ENCODE results near the gene JAKMIP2.

JAKMIP2 gene

GRCh38 chr5:147552897-147553296 lies 229.6 kb downstream of the JAKMIP2 start:
- no peak overlapping the region for H3K4me3 ChIP-seq (ENCODE audit: low read depth, low read length)
- DNase-seq (ENCODE audit: low read depth): no peak

- H3K4me3 ChIP-seq (ENCODE audit: low read depth, low read length): no peak overlapping the region
- no peak for DNase-seq (ENCODE audit: low read depth)
These were observed 230.9 kb downstream of the JAKMIP2 start for GRCh38 chr5:147551677-147552076.

- no peak for DNase-seq (ENCODE audit: low read depth)
- H3K4me3 ChIP-seq (ENCODE audit: low read depth, low read length): no peak overlapping the region
These were observed 234.8 kb downstream of the JAKMIP2 start for GRCh38 chr5:147547730-147548129.

- no peak overlapping the region for H3K4me3 ChIP-seq (ENCODE audit: low read depth, low read length)
- no peak for DNase-seq (ENCODE audit: low read depth)
These were observed 238.0 kb downstream of the JAKMIP2 start for GRCh38 chr5:147544556-147544955.

GRCh38 chr5:147539053-147539452 lies 243.5 kb downstream of the JAKMIP2 start:
- no peak overlapping the region for H3K4me3 ChIP-seq (ENCODE audit: low read depth, low read length)
- no peak for DNase-seq (ENCODE audit: low read depth)

- DNase-seq (ENCODE audit: low read depth): no peak
- H3K4me3 ChIP-seq (ENCODE audit: low read depth, low read length): no peak overlapping the region
These were observed 244.3 kb downstream of the JAKMIP2 start for GRCh38 chr5:147538236-147538635.
